ENCODE measurements around the gene RIN3. TPM values are rescaled to one million over a fixed set of nuclear protein-coding genes. Genes with fewer than 3 reads are reported as not detected.

RIN3 gene
- total and polyA plus RNA-seq, 7 donors, result 6.0 to 31.8 (median 15.3) TPM

DNA sequence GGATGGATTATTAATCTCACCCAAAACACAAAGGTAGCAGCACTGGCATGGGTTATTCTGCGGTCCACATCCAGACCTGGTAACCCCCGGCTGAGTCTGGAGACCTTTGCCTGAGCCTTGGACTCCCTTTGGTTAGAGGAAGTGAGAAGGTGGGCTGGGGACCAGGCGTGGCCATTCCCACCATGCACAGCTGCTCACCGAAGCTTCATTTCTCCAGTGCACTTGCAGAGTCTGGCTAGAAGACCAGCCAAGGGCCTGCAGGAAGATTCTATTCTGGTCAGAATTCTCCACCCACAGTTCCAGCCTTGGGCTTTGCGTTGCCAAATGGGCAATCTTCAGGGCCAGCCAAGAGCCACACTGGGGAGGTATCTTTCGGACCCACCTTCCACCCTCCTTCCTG, 161.8 kb downstream of the RIN3 start:
- no peaks in the 10 kb centered on the region for H3K9me3 ChIP-seq
- H3K27ac ChIP-seq, result peak overlapping the region in 2 of 4 donors; percentile 19 to 25
- peaks cover 0 to 6% (median 1%) of the 10 kb centered on the region in 4 donors for H3K4me1 ChIP-seq
- 83 to 94% methylated on average over 6 of the region's 6 CpGs for WGBS, 2 donors
- no peak overlapping the region for H3K4me3 ChIP-seq
- intact Hi-C loops (cut with DNase I), result no loop called here
- DNase-seq, result peak; percentile 33
- TF ChIP-seq POLR2AphosphoS5 (IDR thresholded peaks at IDR 0.05), result no peak
- no peak for TF ChIP-seq EP300 (IDR thresholded peaks at IDR 0.05)
- TF ChIP-seq POLR2A (IDR thresholded peaks at IDR 0.05), result no peak
- TF ChIP-seq CTCF (IDR thresholded peaks at IDR 0.05), result no peak
- H3K36me3 ChIP-seq, result peaks cover 12 to 53% (median 33%) of the 10 kb centered on the region in 4 donors
- no peaks in the 10 kb centered on the region for H3K27me3 ChIP-seq

- no peak overlapping the region for H3K4me3 ChIP-seq
- peaks cover 0 to 11% (median 4%) of the 10 kb centered on the region in 4 donors for H3K4me1 ChIP-seq
- WGBS, 2 donors, result 65 to 79% methylated on average over 9 of the region's 9 CpGs
- H3K36me3 ChIP-seq, result peaks cover 12 to 55% (median 33%) of the 10 kb centered on the region in 4 donors
- TF ChIP-seq CTCF (IDR thresholded peaks at IDR 0.05), result no peak
- TF ChIP-seq POLR2A (IDR thresholded peaks at IDR 0.05), result no peak
- TF ChIP-seq POLR2AphosphoS5 (IDR thresholded peaks at IDR 0.05), result no peak
- TF ChIP-seq EP300 (IDR thresholded peaks at IDR 0.05), result no peak
- H3K27ac ChIP-seq, result peak overlapping the region in 2 of 4 donors; percentile 19 to 25
- H3K9me3 ChIP-seq, result no peaks in the 10 kb centered on the region
- intact Hi-C loops (cut with DNase I), result no loop called here
- DNase-seq, result peak; percentile 67
- H3K27me3 ChIP-seq, result no peaks in the 10 kb centered on the region
Observed at GRCh38 chr14:92675976-92676375, 162.4 kb downstream of the RIN3 start.

- intact Hi-C loops (cut with DNase I), result no loop called here
- H3K4me1 ChIP-seq, result peaks cover 0 to 17% (median 10%) of the 10 kb centered on the region in 4 donors
- peak overlapping the region in 2 of 4 donors; percentile 19 to 25 for H3K27ac ChIP-seq
- H3K36me3 ChIP-seq, result peaks cover 12 to 55% (median 35%) of the 10 kb centered on the region in 4 donors
- no peak for TF ChIP-seq POLR2AphosphoS5 (IDR thresholded peaks at IDR 0.05)
- TF ChIP-seq CTCF (IDR thresholded peaks at IDR 0.05), result no peak
- TF ChIP-seq EP300 (IDR thresholded peaks at IDR 0.05), result no peak
- TF ChIP-seq POLR2A (IDR thresholded peaks at IDR 0.05), result no peak
- no peak overlapping the region for H3K4me3 ChIP-seq
- 89 to 93% methylated on average over 8 of the region's 8 CpGs for WGBS, 2 donors
- no peaks in the 10 kb centered on the region for H3K9me3 ChIP-seq
- DNase-seq, result peak; percentile 66
- no peaks in the 10 kb centered on the region for H3K27me3 ChIP-seq
Observed at GRCh38 chr14:92676403-92677086, 163.0 kb downstream of the RIN3 start.

GRCh38 chr14:92677087-92677668, 163.6 kb downstream of the RIN3 start:
- H3K4me3 ChIP-seq, result no peak overlapping the region
- intact Hi-C loops (cut with DNase I), result no loop called here
- H3K36me3 ChIP-seq, result peaks cover 12 to 57% (median 34%) of the 10 kb centered on the region in 4 donors
- peak; percentile 62 for DNase-seq
- H3K4me1 ChIP-seq, result peaks cover 0 to 18% (median 11%) of the 10 kb centered on the region in 4 donors
- peak overlapping the region in 1 of 4 donors; percentile 25 for H3K27ac ChIP-seq
- WGBS, 2 donors, result 51 to 87% methylated on average over 4 of the region's 4 CpGs
- TF ChIP-seq POLR2A (IDR thresholded peaks at IDR 0.05), result no peak
- no peak for TF ChIP-seq CTCF (IDR thresholded peaks at IDR 0.05)
- TF ChIP-seq POLR2AphosphoS5 (IDR thresholded peaks at IDR 0.05), result no peak
- no peak for TF ChIP-seq EP300 (IDR thresholded peaks at IDR 0.05)
- no peaks in the 10 kb centered on the region for H3K27me3 ChIP-seq
- no peaks in the 10 kb centered on the region for H3K9me3 ChIP-seq
